Parathyroid adenoma (tissue), 2 donors: ENCODE results near the gene GCNT1.

Experiments
- H2AFZ ChIP-seq: fragments of 300-600 bp; sonication (generic); one replicate; pipeline ENCODE4 v1.7.0; 2017; ENCODE audit warnings: antibody characterized with exemption, mild to moderate bottlenecking
- H3K27ac ChIP-seq: fragments of 300-600 bp; sonication (generic); one replicate; pipeline ENCODE4 v1.7.0; 2017
- H3K27me3 ChIP-seq: fragments of 300-600 bp; sonication (generic); one replicate; pipeline ENCODE4 v1.7.0; 2017; ENCODE audit warnings: low read length; ENCODE audit not compliant: control insufficient read depth, insufficient read depth
- H3K36me3 ChIP-seq: fragments of 300-600 bp; sonication (generic); one replicate; pipeline ENCODE4 v1.7.0; 2017; ENCODE audit warnings: low read length; ENCODE audit not compliant: control insufficient read depth, insufficient read depth
- H3K4me1 ChIP-seq: fragments of 300-600 bp; sonication (generic); one replicate; pipeline ENCODE4 v1.7.0; 2017; ENCODE audit warnings: control low read depth
- H3K4me2 ChIP-seq: fragments of 300-600 bp; sonication (generic); one replicate; pipeline ENCODE4 v1.7.0; 2017; ENCODE audit warnings: low read length
- H3K4me3 ChIP-seq: fragments of 300-600 bp; sonication (generic); one replicate; pipeline ENCODE4 v1.7.0; 2017; ENCODE audit warnings: low read depth, low read length
- H3K79me2 ChIP-seq: fragments of 300-600 bp; sonication (generic); one replicate; pipeline ENCODE4 v1.7.0; 2017; ENCODE audit warnings: control low read depth
- H3K9ac ChIP-seq: fragments of 300-600 bp; sonication (generic); one replicate; pipeline ENCODE4 v1.7.0; 2017; ENCODE audit warnings: mild to moderate bottlenecking
- H3K9me3 ChIP-seq: fragments of 300-600 bp; sonication (generic); one replicate; pipeline ENCODE4 v1.7.0; 2017; ENCODE audit warnings: low read length; ENCODE audit not compliant: control insufficient read depth
- CTCF ChIP-seq: fragments of 300-600 bp; sonication (generic); IDR thresholded peaks from one replicate; pipeline ENCODE4 v1.7.0; 2017; ENCODE audit warnings: antibody characterized with exemption, mild to moderate bottlenecking
- donor health status: primary hyperparathyroidism.

The GCNT1 gene

GRCh38 chr9:76539180-76539579, 80.2 kb downstream of the GCNT1 start:
- Histone ChIP-seq H3K9me3 (no peaks in the 10 kb centered on the region), H3K36me3 (no peaks in the 10 kb centered on the region)
- no peak for TF ChIP-seq CTCF

GRCh38 chr9:76542360-76542759, 83.4 kb downstream of the GCNT1 start:
- Histone ChIP-seq H3K4me1 (no peaks in the 10 kb centered on the region), H3K9me3 (no peaks in the 10 kb centered on the region), H3K27me3 (no peaks in the 10 kb centered on the region), H3K79me2 (no peaks in the 10 kb centered on the region), H3K36me3 (no peaks in the 10 kb centered on the region), H3K9ac (no peak overlapping the region), H3K4me2 (no peak overlapping the region), H3K27ac (no peak overlapping the region), H3K4me3 (no peak overlapping the region), H2AFZ (no peak overlapping the region)
- no peak for TF ChIP-seq CTCF

More at GRCh38 chr9:76539180-76539579, 80.2 kb downstream of the GCNT1 start:
- Histone ChIP-seq H2AFZ (no peak overlapping the region), H3K79me2 (no peaks in the 10 kb centered on the region), H3K27ac (no peak overlapping the region), H3K27me3 (no peaks in the 10 kb centered on the region), H3K4me3 (no peak overlapping the region), H3K4me1 (peaks cover 5% of the 10 kb centered on the region), H3K4me2 (no peak overlapping the region), H3K9ac (no peak overlapping the region)

- no peak for TF ChIP-seq CTCF
- Histone ChIP-seq H3K9me3 (no peaks in the 10 kb centered on the region), H2AFZ (no peak overlapping the region), H3K27me3 (no peaks in the 10 kb centered on the region), H3K79me2 (no peaks in the 10 kb centered on the region), H3K9ac (no peak overlapping the region), H3K27ac (no peak overlapping the region), H3K36me3 (no peaks in the 10 kb centered on the region), H3K4me2 (no peak overlapping the region), H3K4me1 (no peaks in the 10 kb centered on the region), H3K4me3 (no peak overlapping the region)
Observed at GRCh38 chr9:76545191-76545590, 86.2 kb downstream of the GCNT1 start.

GRCh38 chr9:76552181-76552580, 93.2 kb downstream of the GCNT1 start:
- H3K79me2 ChIP-seq, result no peaks in the 10 kb centered on the region
- H2AFZ ChIP-seq, result no peak overlapping the region
- H3K27ac ChIP-seq, result no peak overlapping the region
- H3K4me2 ChIP-seq, result no peak overlapping the region
- no peaks in the 10 kb centered on the region for H3K4me1 ChIP-seq
- H3K9me3 ChIP-seq, result no peaks in the 10 kb centered on the region
- H3K27me3 ChIP-seq, result no peaks in the 10 kb centered on the region
- no peaks in the 10 kb centered on the region for H3K36me3 ChIP-seq
- no peak for TF ChIP-seq CTCF
- no peak overlapping the region for H3K4me3 ChIP-seq
- no peak overlapping the region for H3K9ac ChIP-seq

GRCh38 chr9:76552751-76553455, 93.9 kb downstream of the GCNT1 start:
- Histone ChIP-seq H3K9ac (no peak overlapping the region), H3K4me3 (no peak overlapping the region), H3K4me2 (no peak overlapping the region), H2AFZ (no peak overlapping the region), H3K27ac (no peak overlapping the region), H3K27me3 (no peaks in the 10 kb centered on the region), H3K36me3 (no peaks in the 10 kb centered on the region), H3K79me2 (no peaks in the 10 kb centered on the region), H3K4me1 (no peaks in the 10 kb centered on the region), H3K9me3 (no peaks in the 10 kb centered on the region)
- no peak for TF ChIP-seq CTCF
